A549 treated with dexamethasone at 1 μM for 4 hours (cell line): ENCODE measurements around the gene PCDHB11. TPM values are rescaled to one million over a fixed set of nuclear protein-coding genes. Genes with fewer than 3 reads are reported as not detected.

Source experiments
- total RNA-seq: library from RNA; stranded (reverse); fragments of 200-300 nt; extraction: Qiagen RNA extraction; gene quantifications from 5 replicates; pipeline ENCODE4 v1.2.3, GENCODE V29; 2022

The PCDHB11 gene
- total RNA-seq = 0.07 to 0.08 TPM (median 0.07 TPM) in 4 of 5 replicates, not detected in the other

DNA sequence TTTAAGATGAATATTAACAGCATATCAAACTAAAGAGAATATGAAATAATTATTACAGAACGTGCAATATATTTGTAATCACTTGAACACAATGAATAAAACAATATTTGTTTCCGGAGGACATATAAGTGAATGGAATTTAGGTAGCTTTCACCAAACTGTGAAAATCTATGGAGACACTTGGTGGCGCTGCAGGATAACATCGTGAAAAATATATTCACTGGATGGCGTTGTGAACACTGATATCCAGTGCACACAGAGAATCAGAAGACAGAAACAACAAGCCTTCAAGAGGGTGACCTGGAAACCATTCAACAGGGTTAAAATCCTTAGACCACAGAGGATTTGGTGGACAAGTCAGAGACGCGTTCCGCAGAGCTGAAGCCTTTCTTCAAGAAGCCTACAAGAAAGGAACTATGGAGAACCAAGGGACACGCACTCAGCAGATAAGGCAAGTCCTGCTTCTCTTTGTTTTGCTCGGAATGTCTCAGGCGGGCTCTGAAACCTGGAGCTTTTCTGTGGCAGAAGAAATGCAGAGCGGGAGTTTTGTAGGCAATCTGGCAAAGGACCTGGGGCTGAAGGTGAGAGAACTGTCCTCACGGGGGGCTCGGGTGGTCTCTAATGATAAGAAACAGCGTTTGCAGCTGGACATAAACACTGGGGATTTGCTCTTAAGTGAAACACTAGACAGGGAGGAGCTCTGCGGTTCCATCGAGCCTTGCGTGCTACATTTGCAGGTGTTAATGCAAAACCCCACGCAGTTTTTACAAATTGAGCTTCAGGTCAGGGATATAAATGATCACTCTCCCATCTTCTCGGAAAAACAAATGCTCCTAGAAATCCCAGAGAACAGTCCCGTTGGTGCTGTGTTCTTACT, at the start of gene PCDHB11:
PCDHB11 (plus strand) TSS at position 269 of the 877 bp plus-strand sequence; CDS start at position 417, 148 bp downstream.

DNA sequence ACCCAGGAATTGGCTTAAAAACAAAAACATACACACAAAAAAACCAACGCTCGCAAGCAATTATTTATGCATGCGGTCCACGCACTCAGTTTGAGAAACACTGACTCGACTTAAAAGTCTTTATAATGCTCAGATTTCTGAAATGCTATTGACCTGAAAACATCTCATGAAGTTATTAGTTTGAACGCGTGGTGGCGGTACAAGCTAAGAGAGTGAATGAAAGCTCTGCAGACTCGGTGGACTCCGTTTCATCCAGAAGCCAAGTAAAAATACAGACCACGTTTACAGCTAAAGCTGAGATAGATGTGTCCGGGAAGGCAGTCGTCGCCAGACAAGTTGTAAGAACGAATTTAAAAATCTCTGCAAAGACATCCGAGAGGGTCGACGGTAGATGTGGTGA, 49.6 kb upstream of the PCDHB11 start, which contains the start of gene PCDHB6:
PCDHB6 (plus strand) TSS at position 246 of the 400 bp plus-strand sequence. CDS start 201 bp downstream, outside the sequence.

DNA sequence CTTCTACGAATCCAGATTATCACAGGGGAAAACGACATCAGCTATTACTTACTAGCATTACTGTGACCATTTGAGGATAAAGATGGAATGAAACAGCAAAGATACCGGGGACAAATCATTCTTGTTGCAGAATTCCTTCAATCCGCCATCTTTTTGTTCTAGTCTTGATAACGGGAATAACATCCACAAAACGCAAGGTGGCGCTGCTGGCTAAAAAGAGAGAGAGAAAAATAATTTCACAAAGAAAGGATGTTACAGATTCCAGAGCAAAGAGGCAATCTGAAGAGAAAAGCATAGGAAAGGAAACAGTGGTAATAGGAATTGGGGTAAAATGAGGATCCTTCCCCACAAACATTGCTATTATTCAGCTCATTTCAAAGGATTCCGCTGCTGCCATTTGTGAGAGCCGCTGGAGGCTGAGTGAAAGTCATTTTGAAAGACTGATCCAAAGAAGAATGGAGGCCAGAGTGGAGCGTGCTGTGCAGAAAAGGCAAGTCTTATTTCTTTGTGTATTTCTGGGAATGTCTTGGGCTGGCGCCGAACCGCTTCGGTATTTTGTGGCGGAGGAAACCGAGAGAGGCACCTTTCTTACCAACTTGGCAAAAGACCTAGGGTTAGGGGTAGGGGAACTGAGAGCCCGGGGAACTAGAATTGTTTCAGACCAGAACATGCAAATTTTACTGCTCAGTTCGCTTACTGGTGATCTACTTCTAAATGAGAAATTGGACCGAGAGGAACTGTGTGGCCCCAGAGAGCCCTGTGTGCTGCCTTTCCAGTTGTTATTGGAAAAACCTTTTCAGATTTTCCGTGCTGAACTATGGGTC, 26.8 kb upstream of the PCDHB11 start, which contains the start of gene PCDHB7:
PCDHB7 (plus strand) TSS at position 264 of the 824 bp plus-strand sequence; CDS start at position 456, 192 bp downstream.

DNA sequence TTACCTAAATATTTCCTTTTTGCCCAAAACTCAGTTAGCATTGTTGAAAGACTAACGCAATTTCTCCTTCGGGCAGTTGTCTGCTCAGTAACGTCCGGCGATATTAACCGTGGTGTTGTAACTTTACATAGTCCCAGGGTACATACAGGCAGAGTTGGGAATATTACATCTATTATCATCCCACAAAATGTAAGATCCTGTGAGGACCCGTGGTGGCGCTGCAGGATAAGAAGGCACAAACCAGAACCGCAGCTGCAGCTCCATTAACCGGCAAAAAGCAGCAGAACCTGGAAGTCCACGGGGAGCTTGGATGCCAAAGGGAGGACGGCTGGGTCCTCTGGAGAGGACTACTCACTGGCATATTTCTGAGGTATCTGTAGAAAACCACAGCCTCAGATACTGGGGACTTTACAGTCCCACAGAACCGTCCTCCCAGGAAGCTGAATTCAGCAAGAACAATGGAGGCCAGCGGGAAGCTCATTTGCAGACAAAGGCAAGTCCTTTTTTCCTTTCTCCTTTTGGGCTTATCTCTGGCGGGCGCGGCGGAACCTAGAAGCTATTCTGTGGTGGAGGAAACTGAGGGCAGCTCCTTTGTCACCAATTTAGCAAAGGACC, 21.7 kb upstream of the PCDHB11 start, which contains the start of gene PCDHB8:
PCDHB8 (plus strand) TSS at position 214 of the 615 bp plus-strand sequence; CDS start at position 459, 245 bp downstream.

DNA sequence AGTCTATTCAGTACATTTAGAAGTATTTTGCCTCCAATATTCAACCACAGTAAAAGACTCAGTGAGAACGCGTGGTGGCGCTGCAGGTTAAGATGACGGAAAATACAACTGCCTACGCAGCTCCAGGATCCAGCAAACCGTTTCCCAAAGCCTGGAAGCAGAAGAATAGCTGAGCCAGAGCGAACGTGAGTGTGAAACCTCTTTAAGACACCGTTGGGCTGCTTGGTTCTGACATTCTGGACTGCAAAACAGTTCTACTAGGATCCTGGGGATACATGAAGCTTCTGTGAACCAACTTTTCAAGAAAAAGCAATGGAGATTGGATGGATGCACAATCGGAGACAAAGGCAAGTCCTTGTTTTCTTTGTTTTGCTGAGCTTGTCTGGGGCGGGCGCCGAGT, 17.2 kb upstream of the PCDHB11 start, which contains the start of gene PCDHB16:
PCDHB16 (plus strand) TSS at position 140 of the 400 bp plus-strand sequence; CDS start at position 313, 173 bp downstream.

DNA sequence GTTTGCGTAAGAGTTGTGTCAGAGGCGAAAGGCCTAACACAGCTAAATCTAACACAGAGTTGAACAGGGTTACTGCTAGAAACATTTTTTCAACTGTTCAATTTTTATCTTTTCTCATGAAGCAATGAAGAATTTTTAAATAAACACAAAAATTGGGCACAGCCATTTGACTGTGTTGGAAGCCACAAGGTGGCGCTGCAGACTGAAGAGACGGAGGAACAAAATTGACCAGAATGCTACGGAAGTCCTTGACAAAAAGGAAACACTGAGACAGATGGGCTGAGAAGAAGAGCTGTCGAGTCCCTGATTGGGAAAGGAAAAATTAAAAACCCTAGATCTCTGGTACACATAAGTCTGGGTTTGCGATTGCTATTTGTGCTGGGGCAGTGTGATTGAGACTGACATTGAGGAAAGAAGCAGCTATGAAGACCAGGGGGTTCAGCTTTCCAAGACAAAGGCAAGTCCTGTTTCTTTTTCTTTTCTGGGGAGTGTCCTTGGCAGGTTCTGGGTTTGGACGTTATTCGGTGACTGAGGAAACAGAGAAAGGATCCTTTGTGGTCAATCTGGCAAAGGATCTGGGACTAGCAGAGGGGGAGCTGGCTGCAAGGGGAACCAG, 12.4 kb upstream of the PCDHB11 start, which contains the start of gene PCDHB9:
PCDHB9 (plus strand) TSS at position 265 of the 616 bp plus-strand sequence; CDS start at position 423, 158 bp downstream.

DNA sequence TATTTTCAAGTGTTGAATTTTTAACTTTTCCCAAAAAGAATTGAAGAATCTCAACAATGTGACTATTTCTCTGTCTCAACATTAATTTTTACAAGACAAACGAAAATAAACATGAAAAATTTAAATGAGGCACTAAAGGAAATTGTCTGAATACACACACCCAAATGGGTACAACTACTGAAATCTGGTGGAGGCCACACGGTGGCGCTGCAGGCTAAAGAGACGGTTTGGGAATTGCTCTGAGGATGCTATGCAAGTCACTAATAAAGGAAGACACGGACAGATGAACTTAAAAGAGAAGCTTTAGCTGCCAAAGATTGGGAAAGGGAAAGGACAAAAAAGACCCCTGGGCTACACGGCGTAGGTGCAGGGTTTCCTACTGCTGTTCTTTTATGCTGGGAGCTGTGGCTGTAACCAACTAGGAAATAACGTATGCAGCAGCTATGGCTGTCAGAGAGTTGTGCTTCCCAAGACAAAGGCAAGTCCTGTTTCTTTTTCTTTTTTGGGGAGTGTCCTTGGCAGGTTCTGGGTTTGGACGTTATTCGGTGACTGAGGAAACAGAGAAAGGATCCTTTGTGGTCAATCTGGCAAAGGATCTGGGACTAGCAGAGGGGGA, 7.2 kb upstream of the PCDHB11 start, which contains the start of gene PCDHB10:
PCDHB10 (plus strand) TSS at position 244 of the 616 bp plus-strand sequence; CDS start at position 444, 200 bp downstream.

DNA sequence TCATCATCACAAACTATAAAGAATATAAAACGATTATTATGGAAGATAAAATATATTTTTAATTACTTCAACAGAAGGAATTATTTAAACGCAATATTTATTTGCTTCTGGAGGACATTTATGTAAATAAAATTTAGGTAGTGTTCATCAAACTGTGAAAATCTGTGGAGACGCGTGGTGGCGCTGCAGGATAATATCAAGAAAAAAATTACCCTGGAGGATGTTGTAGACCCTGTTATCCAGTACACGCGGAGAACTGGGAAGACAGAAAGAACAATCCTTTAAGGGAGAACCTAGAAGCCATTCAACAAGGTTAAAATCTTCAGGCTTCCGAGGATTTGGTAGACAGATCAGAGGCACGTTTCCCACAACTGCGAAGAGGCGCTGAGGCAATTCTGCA, 9.1 kb downstream of the PCDHB11 start, which contains the start of gene PCDHB12:
PCDHB12 (plus strand) TSS at position 242 of the 400 bp plus-strand sequence. CDS start 189 bp downstream, outside the sequence.

DNA sequence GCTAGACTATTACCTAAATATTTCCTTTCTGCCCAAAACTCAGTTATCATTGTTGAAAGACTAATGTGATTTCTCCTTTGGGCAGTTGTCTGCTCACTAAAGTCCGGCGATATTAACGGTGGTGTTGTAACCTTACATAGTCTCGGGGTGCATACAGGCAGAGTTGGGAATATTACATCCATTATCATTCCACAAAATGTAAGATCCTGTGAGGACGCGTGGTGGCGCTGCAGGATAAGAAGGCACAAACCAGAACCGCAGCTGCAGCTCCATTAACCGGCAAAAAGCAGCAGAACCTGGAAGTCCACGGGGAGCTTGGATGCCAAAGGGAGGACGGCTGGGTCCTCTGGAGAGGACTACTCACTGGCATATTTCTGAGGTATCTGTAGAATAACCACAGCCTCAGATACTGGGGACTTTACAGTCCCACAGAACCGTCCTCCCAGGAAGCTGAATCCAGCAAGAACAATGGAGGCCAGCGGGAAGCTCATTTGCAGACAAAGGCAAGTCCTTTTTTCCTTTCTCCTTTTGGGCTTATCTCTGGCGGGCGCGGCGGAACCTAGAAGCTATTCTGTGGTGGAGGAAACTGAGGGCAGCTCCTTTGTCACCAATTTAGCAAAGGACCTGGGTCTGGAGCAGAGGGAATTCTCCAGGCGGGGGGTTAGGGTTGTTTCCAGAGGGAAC, 14.4 kb downstream of the PCDHB11 start, which contains the start of gene PCDHB13:
PCDHB13 (plus strand) TSS at position 264 of the 684 bp plus-strand sequence; CDS start at position 469, 205 bp downstream.

DNA sequence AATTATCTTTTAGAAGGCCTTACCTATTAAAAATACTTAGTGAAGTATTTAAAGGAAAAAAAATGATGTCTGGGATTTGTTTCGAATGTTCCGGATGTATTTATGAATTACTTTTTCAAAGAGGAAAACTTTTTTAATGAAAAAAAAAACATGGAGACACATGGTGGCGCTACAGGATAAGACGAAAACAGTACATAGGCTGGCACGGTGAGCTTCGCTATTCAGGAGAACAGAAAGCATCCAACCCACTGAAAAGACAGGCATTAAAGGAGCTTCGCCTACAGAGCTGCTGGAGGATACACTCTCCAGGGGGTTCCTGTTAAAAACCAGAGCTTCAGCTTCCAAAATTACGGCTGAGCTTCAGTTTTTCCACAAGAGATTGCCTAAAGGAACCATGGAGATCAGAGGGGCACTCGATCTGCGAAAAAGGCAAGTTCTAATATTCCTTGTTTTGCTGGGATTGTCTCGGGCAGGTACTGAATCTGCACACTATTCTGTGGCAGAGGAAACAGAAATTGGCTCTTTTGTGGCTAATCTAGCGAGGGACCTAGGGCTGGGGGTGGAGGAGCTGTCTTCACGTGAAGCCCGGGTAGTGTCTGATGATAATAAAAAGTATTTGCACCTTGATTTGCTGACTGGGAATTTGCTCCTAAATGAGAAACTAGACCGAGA, 23.8 kb downstream of the PCDHB11 start, which contains the start of gene PCDHB14:
PCDHB14 (plus strand) TSS at position 232 of the 672 bp plus-strand sequence; CDS start at position 395, 163 bp downstream.

DNA sequence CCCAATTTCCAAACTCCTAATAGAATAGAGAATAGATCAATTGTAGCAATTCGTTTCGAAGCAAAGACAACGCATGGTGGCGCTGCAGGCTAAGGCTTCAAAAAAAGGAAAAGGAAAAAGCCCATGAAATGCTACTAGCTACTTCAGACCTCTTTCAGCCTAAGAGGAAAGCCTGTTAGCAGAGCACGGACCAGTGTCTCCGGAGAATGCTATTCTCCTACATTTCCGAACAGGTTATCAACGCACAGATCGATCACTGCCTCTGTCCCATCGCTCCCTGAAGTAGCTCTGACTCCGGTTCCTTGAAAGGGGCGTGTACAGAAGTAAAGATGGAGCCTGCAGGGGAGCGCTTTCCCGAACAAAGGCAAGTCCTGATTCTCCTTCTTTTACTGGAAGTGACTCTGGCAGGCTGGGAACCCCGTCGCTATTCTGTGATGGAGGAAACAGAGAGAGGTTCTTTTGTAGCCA, 45.9 kb downstream of the PCDHB11 start, which contains the start of gene PCDHB15:
PCDHB15 (plus strand) TSS at position 146 of the 468 bp plus-strand sequence; CDS start at position 330, 184 bp downstream.

Other genes starting within 250 kb of the PCDHB11 start
- 3.2 to 4.6 TPM (median 4.2 TPM) in 5 replicates for gene PCDHAC2, start 233.2 kb upstream of the PCDHB11 start, total RNA-seq
- not detected in 5 replicates for gene PCDHB1, start 148.3 kb upstream of the PCDHB11 start, total RNA-seq
- gene PCDHB2, start 105.0 kb upstream of the PCDHB11 start, total RNA-seq = 3.1 to 3.9 TPM (median 3.5 TPM) in 5 replicates
- 0.04 to 0.30 TPM (median 0.15 TPM) in 4 of 5 replicates, not detected in the other for gene PCDHB3, start 99.2 kb upstream of the PCDHB11 start, total RNA-seq
- gene PCDHB4, start 77.8 kb upstream of the PCDHB11 start, total RNA-seq = 0.02 to 0.12 TPM (median 0.02 TPM) in 3 of 5 replicates, not detected in the others
- gene PCDHB5, start 64.4 kb upstream of the PCDHB11 start, total RNA-seq = 1.1 to 1.6 TPM (median 1.4 TPM) in 5 replicates
- 0.74 to 1.2 TPM (median 0.88 TPM) in 5 replicates for gene PCDHB6, start 49.6 kb upstream of the PCDHB11 start, total RNA-seq
- gene PCDHB7, start 27.0 kb upstream of the PCDHB11 start, total RNA-seq = 0.02 TPM in 1 of 5 replicates, not detected in the others
- gene PCDHB8, start 21.8 kb upstream of the PCDHB11 start, total RNA-seq = 0.15 to 0.41 TPM (median 0.29 TPM) in 5 replicates
- gene PCDHB16, start 17.2 kb upstream of the PCDHB11 start, total RNA-seq = 0.05 to 0.15 TPM (median 0.09 TPM) in 5 replicates
- 0.02 to 0.07 TPM in 2 of 5 replicates, not detected in the others for gene PCDHB9, start 12.5 kb upstream of the PCDHB11 start, total RNA-seq
- gene PCDHB10, start 7.3 kb upstream of the PCDHB11 start, total RNA-seq = 0.06 to 0.08 TPM (median 0.07 TPM) in 3 of 5 replicates, not detected in the others
- 0.03 to 0.05 TPM in 2 of 5 replicates, not detected in the others for gene PCDHB12, start 9.1 kb downstream of the PCDHB11 start, total RNA-seq
- gene PCDHB13, start 14.3 kb downstream of the PCDHB11 start, total RNA-seq = 0.04 to 0.09 TPM (median 0.07 TPM) in 5 replicates
- 0.01 to 0.09 TPM (median 0.06 TPM) in 5 replicates for gene PCDHB14, start 23.7 kb downstream of the PCDHB11 start, total RNA-seq
- gene PCDHB15, start 45.8 kb downstream of the PCDHB11 start, total RNA-seq = 0.05 to 0.16 TPM (median 0.05 TPM) in 5 replicates
- gene SLC25A2, start 104.4 kb downstream of the PCDHB11 start, total RNA-seq = not detected in 5 replicates
- 61.8 to 74.9 TPM (median 70.3 TPM) in 5 replicates for gene TAF7, start 121.2 kb downstream of the PCDHB11 start, total RNA-seq
- 0.22 to 0.32 TPM (median 0.26 TPM) in 5 replicates for gene PCDHGA1, start 130.9 kb downstream of the PCDHB11 start, total RNA-seq
- gene PCDHGA2, start 139.1 kb downstream of the PCDHB11 start, total RNA-seq = 0.46 to 0.83 TPM (median 0.69 TPM) in 5 replicates
- 0.02 to 0.05 TPM (median 0.03 TPM) in 4 of 5 replicates, not detected in the other for gene PCDHGA3, start 144.2 kb downstream of the PCDHB11 start, total RNA-seq
- 1.5 to 2.2 TPM (median 1.8 TPM) in 5 replicates for gene PCDHGB1, start 150.5 kb downstream of the PCDHB11 start, total RNA-seq
- 0.08 to 0.21 TPM (median 0.14 TPM) in 5 replicates for gene PCDHGA4, start 155.4 kb downstream of the PCDHB11 start, total RNA-seq
- gene PCDHGB2, start 160.4 kb downstream of the PCDHB11 start, total RNA-seq = 0.05 to 0.16 TPM (median 0.11 TPM) in 5 replicates
- 0.09 to 0.21 TPM (median 0.15 TPM) in 5 replicates for gene PCDHGA5, start 164.5 kb downstream of the PCDHB11 start, total RNA-seq
- 0.09 to 0.43 TPM (median 0.21 TPM) in 5 replicates for gene PCDHGB3, start 170.6 kb downstream of the PCDHB11 start, total RNA-seq
- 0.12 to 0.32 TPM (median 0.29 TPM) in 5 replicates for gene PCDHGA6, start 174.3 kb downstream of the PCDHB11 start, total RNA-seq
- 0.73 to 1.1 TPM (median 0.95 TPM) in 5 replicates for gene PCDHGA7, start 183.1 kb downstream of the PCDHB11 start, total RNA-seq
- 0.50 to 1.2 TPM (median 0.97 TPM) in 5 replicates for gene PCDHGB4, start 188.1 kb downstream of the PCDHB11 start, total RNA-seq
- 0.03 to 0.05 TPM (median 0.04 TPM) in 3 of 5 replicates, not detected in the others for gene PCDHGA8, start 193.0 kb downstream of the PCDHB11 start, total RNA-seq
- gene PCDHGB5, start 198.3 kb downstream of the PCDHB11 start, total RNA-seq = 2.0 to 2.7 TPM (median 2.5 TPM) in 5 replicates
- 0.04 to 0.07 TPM (median 0.05 TPM) in 4 of 5 replicates, not detected in the other for gene PCDHGA9, start 203.2 kb downstream of the PCDHB11 start, total RNA-seq
- 0.08 to 0.15 TPM (median 0.13 TPM) in 5 replicates for gene PCDHGB6, start 208.4 kb downstream of the PCDHB11 start, total RNA-seq
- 0.02 TPM in 2 of 5 replicates, not detected in the others for gene PCDHGA10, start 213.4 kb downstream of the PCDHB11 start, total RNA-seq
- 0.02 to 0.11 TPM (median 0.07 TPM) in 5 replicates for gene PCDHGB7, start 218.1 kb downstream of the PCDHB11 start, total RNA-seq
- gene PCDHGA11, start 221.4 kb downstream of the PCDHB11 start, total RNA-seq = 0.02 to 0.03 TPM in 2 of 5 replicates, not detected in the others
- not detected in 5 replicates for gene PCDHGA12, start 230.9 kb downstream of the PCDHB11 start, total RNA-seq